ENCODE measurements around the gene METTL13. TPM values are rescaled to one million over a fixed set of nuclear protein-coding genes. Genes with fewer than 3 reads are reported as not detected.

Gene METTL13
- total RNA-seq, 1 donor from 2014 or later, result 25.1 TPM

DNA sequence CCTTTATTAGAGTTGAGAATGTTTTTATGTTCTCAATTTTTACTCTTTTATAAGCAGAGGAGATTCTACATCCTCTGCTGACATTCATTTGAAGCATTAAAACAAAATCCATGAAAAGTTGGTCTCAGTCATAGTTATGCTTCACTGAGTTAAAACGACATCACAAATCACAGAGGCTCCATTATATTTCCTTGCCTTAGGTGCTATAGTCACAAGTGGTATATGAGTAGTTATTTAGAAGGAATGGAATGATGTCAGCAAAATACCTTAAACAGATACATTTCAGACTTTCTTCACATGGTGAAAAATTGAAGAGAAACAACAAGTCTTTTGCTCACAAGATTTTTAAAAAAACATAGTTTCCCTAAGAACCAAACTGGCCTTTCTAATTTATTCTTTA is 11.7 kb upstream of the METTL13 start:
- H3K4me1 ChIP-seq, result no peaks in the 10 kb centered on the region
- no peaks in the 10 kb centered on the region for H3K36me3 ChIP-seq
- intact Hi-C loops (cut with DNase I), result no loop called here
- no peak overlapping the region for H3K27ac ChIP-seq
- ATAC-seq (no peak), DNase-seq (no peak)
- no peaks in the 10 kb centered on the region for H3K27me3 ChIP-seq (ENCODE audit: low read depth)
- TF ChIP-seq, protein P1, sequence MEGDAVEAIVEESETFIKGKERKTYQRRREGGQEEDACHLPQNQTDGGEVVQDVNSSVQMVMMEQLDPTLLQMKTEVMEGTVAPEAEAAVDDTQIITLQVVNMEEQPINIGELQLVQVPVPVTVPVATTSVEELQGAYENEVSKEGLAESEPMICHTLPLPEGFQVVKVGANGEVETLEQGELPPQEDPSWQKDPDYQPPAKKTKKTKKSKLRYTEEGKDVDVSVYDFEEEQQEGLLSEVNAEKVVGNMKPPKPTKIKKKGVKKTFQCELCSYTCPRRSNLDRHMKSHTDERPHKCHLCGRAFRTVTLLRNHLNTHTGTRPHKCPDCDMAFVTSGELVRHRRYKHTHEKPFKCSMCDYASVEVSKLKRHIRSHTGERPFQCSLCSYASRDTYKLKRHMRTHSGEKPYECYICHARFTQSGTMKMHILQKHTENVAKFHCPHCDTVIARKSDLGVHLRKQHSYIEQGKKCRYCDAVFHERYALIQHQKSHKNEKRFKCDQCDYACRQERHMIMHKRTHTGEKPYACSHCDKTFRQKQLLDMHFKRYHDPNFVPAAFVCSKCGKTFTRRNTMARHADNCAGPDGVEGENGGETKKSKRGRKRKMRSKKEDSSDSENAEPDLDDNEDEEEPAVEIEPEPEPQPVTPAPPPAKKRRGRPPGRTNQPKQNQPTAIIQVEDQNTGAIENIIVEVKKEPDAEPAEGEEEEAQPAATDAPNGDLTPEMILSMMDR (IDR thresholded peaks at IDR 0.05), result no peak
- H3K4me3 ChIP-seq, result no peak overlapping the region
- H3K9me3 ChIP-seq, result no peaks in the 10 kb centered on the region

DNA sequence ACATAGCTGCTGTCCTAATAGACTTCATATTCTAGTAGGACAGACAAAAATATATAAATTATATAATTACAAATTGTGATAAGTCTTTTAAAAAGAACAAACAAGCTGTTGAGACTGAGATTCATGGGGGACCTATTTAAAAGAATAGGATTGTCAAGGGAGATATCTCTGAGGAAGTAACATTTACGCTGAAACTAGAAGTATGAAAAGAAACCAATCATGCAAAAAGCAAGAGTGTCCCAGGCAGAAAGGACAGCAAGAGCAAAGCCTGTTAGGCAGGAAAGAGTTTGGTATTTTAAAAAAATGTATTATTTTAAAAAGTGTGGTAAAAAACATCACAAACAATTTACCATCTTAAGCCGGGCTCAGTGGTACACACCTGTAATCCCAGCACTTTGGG is 9.1 kb upstream of the METTL13 start:
- Histone ChIP-seq H3K4me3 (no peak overlapping the region), H3K27ac (no peak overlapping the region), H3K4me1 (no peaks in the 10 kb centered on the region), H3K36me3 (no peaks in the 10 kb centered on the region), H3K27me3 (ENCODE audit: low read depth) (no peaks in the 10 kb centered on the region), H3K9me3 (no peaks in the 10 kb centered on the region)
- intact Hi-C loops (cut with DNase I), result no loop called here
- no peak for ATAC-seq
- TF ChIP-seq, protein P1 (IDR thresholded peaks at IDR 0.05), result no peak
- no peak for DNase-seq

DNA sequence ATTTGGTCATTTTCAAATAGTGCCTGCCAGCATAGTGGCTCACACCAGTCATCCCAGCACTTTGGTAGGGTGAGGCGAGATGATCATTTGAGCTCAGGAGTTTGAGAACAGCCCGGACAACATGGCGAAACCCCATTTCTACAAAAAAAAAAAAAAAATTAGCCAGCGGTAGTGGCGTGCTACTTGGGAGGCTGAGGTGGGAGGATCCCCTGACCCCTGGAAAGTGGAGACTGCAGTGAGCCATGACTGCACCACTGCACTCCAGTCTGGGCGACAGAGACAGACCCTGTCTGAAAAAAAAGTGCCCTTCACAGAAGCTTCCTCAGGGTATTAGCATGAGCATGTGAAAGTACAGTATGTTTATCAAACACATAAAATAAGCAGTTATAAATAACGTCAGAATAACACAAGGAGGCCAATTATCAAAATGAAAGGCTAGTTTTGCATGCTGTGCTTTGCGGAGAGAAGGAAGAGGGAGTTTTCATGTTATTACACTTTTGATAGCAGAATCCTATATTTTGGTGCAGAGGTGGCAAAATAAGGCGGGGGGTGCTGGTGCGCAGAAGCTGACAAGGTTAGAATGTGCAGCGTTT is 781 bp upstream of the METTL13 start:
- no peak for DNase-seq
- Histone ChIP-seq H3K9me3 (no peaks in the 10 kb centered on the region), H3K27me3 (ENCODE audit: low read depth) (no peaks in the 10 kb centered on the region), H3K4me3 (peak overlapping the region; percentile 64), H3K36me3 (peaks cover 14% of the 10 kb centered on the region), H3K27ac (peak overlapping the region; percentile 85), H3K4me1 (peaks cover 42% of the 10 kb centered on the region)
- intact Hi-C loops (cut with DNase I), result no loop called here
- peak in 1 of 2 donors; percentile 0 for ATAC-seq
- TF ChIP-seq, protein P1 (IDR thresholded peaks at IDR 0.05), result no peak

DNA sequence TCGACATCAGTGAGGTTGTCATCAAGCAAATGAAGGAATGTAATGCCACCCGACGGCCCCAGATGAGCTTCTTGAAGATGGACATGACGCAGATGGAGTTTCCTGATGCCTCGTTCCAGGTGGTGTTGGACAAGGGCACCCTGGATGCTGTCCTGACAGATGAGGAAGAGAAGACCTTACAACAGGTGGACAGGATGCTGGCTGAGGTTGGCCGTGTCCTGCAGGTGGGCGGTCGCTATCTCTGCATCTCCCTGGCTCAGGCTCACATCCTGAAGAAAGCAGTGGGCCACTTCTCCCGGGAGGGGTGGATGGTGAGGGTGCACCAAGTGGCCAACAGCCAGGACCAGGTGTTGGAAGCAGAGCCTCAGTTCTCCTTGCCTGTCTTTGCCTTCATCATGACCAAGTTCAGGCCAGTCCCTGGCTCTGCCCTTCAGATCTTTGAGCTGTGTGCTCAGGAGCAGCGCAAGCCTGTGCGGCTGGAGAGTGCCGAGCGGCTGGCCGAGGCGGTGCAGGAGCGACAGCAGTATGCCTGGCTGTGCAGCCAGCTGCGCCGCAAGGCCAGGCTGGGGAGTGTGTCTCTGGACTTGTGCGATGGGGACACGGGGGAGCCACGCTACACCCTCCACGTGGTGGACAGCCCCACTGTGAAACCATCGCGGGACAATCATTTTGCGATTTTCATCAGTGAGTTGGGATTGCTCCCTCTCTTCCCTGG is 2.5 kb downstream of the METTL13 start:
- ATAC-seq (no peak), DNase-seq (no peak)
- intact Hi-C loops (cut with DNase I), result no loop called here
- Histone ChIP-seq H3K4me3 (no peak overlapping the region), H3K27ac (no peak overlapping the region), H3K4me1 (peaks cover 43% of the 10 kb centered on the region), H3K27me3 (ENCODE audit: low read depth) (no peaks in the 10 kb centered on the region), H3K36me3 (peaks cover 47% of the 10 kb centered on the region), H3K9me3 (no peaks in the 10 kb centered on the region)
- TF ChIP-seq, protein P1 (IDR thresholded peaks at IDR 0.05), result no peak

DNA sequence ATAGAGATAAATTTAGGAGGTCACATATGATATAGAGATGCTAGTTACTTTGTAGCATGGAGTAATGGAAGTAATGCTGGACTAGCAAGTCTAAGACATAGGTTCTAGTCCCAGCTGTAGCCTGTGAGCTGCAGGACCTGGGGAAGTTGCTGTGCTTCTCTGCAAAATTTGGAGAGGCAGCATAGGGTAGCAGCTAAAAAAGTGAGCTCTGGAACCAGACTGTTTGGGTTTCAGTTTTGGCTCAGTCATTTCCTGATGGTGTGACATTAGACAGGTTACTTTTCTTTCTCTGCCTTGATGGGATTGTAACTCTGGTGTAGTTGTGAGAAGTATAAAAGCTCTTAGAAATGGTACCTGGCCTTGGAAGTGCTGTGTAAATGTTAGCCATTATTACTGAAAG is 3.3 kb downstream of the METTL13 start:
- Histone ChIP-seq H3K36me3 (peaks cover 55% of the 10 kb centered on the region), H3K27ac (no peak overlapping the region), H3K27me3 (ENCODE audit: low read depth) (no peaks in the 10 kb centered on the region), H3K4me3 (no peak overlapping the region), H3K9me3 (no peaks in the 10 kb centered on the region), H3K4me1 (peaks cover 43% of the 10 kb centered on the region)
- TF ChIP-seq, protein P1 (IDR thresholded peaks at IDR 0.05), result no peak
- no peak for DNase-seq
- ATAC-seq, result no peak
- intact Hi-C loops (cut with DNase I), result no loop called here

Data from lower lobe of right lung (tissue), 2 donors.